CD4-positive, alpha-beta T cell treated with Interleukin-1 beta for 1 hour (primary cell): ENCODE results near the gene SLC25A20.
"Not testable (repeated sequence)": the region's sequence is repeated elsewhere in the genome, so short reads cannot be mapped to it uniquely, and the experiment has no call there.

Experiments used
- DNase-seq, 2 donors: peaks; one replicate each; pipeline ENCODE4 v3.0.0-alpha.2; 2020 to 2022

SLC25A20 gene

GRCh38 chr3:48898383-48899234, at the start of gene SLC25A20:
SLC25A20 (minus strand) TSS chr3:48898882; CDS start chr3:48898794, 88 bp downstream.
- peak; percentile 89 to 90 for DNase-seq

GRCh38 chr3:48945891-48946549, 47.3 kb upstream of the SLC25A20 start:
- no peak for DNase-seq

DNA sequence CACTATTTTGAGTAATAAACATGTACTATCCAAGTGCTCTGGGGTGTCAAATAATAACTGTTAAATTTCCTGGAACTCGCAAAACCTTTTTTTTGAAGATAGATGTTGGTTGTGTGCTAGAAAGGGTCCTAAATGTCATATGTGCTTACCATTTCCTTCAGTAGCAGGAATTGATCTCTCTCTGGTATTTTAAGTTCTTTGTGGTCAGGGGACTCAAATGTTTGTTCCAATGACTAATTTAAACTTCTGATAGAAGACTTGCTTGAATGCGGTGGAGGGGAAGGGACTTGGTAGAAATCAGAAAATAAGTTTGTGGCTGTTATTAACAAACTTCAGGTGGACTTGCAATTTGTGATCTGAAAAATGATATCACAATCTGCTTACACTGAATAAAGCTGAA, 46.8 kb upstream of the SLC25A20 start:
- no peak for DNase-seq

- DNase-seq, result no peak
Observed at GRCh38 chr3:48938689-48939088, 40.0 kb upstream of the SLC25A20 start.

DNA sequence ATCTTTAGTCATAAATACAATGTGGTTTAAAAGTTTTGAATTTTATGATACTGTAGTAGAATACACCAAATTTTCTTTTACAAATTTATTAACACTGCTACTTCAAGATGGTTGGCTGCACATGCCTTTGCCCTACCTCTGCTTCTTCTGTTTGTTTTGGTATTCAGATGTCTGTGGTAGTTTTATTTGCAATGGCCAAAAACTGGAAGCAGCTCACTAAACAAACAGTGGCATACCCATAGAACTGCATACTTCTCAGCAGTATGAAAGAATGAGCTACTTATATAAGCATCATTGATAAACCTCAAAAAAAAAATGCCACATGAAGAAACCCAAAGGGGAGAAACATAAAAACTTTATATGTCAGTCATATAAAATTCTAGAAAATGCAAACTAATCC, 39.5 kb upstream of the SLC25A20 start:
- DNase-seq, result no peak

- DNase-seq, result no peak
Observed at GRCh38 chr3:48935530-48935929, 36.8 kb upstream of the SLC25A20 start.

DNA sequence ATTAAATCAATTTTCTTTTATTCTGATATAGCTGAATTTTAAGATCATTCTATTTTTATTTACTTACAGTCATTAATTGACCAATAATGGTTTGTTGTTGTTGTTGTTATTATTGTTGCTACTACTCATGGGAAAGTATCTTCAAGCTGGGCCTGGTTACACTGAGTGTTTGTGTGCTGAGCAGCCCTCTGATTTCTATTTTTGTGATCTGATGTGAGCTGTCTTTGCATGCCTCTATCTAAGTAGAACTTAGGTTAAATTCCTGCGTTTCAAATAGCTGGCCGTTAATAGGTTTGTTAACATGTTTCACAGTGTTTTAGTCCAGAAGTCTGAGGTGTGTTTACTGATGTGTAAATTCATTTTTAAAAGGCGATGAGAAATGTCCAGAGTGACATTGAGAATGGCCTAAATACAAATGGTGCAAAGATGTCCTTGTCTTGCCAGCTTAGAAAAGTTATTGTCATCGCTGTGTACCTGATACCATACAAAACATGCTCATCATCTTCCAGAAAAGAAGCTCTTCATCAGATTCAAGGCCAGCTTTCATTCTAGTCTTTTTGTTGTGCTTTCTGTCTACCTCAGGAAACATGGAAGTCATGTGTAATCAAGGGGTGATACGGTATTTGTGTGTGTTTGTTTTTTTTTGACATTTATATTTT, 35.8 kb upstream of the SLC25A20 start:
- DNase-seq, result no peak

DNA sequence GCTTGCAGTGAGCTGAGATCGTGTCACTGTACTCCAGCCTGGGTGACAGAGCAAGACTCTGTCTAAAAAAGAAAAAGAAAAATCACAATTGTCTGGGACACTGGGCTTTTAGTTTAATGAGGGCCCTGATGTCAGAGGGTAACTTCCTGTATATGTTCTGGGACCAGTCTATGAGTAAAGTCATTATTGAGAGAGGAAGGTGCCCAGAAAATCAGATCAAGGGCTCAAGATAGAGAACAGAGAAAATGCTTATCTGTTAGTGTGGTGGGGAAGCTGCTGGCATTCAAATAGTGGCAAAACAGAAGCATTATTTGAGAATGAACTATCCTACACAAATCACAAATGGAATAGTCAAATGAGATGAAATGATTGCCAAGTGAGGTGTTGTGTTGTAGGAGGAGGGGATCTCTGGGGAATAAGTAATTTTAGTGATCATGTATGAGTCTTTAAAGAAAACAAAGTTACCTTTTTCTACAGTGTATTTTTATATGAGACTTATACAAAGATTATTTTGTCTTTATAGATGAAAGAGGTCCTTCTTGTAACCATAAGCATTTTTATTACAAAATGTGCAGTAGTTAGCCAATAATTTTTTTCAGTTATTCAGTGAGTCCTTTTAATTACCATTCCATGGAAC, 33.4 kb upstream of the SLC25A20 start:
- DNase-seq, result no peak

DNA sequence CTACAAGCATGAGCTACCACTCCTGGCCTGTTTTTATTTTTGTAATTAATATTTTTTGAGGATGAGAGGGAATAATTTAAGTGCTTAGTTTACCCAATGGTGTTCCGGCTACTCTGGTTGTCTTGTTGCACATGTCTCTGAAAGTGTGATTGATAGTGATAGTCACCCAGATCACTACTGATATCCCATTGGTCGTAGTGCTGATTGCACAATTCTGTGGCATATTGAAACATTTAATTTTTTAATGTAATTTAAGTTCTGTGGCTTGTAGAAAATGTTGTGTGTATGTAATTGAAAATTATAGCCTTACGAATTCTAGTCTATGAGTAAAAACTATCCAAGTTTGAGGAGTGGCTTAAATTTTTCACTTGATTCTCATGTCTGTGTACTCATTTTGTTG, 31.9 kb upstream of the SLC25A20 start:
- no peak for DNase-seq

GRCh38 chr3:48929358-48930035, 30.8 kb upstream of the SLC25A20 start:
- DNase-seq, result no peak

GRCh38 chr3:48928679-48929078, 30.0 kb upstream of the SLC25A20 start:
- DNase-seq, result no peak

- no peak for DNase-seq
Observed at GRCh38 chr3:48927928-48928327, 29.2 kb upstream of the SLC25A20 start.

DNA sequence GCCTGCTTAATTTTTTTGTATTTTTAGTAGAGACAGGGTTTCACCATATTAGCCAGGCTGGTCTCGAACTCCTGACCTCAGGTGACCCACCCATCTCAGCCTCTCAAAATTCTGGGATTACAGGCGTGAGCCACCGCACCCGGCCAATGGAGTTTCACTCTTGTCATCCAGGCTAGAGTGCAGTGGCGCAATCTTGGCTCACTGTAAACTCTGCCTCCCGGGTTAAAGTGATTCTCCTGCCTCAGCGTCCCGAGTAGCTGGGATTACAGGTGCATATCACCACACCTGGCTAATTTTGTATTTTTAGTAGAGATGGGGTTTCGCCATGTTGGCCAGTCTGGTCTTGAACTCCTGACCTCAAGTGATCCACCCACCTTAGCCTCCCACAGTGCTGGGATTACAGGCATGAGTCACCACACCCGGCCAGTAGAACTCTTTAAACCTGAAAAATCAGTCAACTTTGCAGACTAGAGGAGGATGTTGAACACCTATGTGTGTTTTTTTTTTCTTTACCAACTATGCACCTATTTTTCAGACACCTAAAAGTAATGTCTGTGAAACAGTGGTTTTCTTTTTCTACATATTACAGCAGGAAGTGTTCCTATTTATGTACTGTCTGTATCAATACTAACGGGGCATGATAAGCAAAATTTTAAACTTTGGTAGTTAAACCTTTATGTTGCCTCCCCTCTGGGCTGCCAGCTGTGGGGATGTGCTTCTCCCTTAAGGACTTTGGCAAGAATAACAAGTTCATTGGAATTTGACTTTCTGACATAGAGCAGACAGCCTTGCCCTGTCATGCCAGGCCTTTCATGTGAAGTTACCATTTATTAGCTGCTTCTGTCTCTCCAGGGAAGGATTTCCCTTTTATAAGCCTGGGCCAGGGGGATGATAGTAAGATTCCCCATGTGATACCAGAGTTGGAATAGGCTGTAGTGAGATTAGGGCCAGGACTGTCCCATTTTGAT, 28.0 kb upstream of the SLC25A20 start:
- no peak for DNase-seq

DNA sequence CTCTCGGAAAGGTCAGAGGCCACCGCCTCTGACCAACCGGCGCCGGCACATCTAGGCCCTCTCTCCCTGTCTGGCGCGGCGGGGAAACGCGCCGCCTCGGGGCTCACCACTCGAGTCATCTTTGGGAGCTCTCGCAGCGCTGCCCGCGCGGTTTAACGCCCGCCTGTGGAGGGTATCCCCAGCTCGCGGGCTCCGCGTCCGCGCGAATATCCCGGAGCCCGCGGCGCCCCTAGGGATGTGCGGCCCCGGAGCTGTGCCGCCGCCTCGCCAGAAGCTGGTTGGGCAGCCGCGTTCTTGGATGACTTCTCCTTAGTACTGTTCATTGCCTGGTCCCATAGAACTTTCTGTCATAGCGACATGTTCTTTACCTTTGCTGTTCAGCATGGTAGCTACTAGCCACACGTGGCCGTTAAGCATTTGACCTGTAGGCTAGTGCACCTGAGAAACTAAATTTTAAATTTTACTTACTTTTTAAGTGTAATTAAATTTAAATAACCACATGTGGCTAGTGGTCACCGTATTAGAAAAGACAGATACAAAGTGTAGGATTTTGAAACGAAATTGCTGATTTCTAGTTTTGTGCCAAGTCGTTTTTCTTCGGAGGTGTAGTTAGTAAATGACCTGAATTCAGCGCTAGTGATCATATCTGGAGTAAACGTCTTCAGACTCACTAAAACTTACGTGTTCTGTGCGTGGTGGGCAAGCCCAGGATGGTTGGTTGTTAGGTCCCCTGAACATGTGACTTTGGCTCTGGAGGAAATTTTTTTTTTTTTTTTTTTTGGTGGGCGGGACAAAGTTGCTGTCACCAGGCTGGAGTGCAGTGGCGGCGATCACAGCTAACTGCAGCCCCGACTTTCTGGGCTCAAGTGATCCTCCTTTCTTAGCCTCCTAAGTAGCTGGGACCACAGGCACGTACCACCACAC, 20.8 kb upstream of the SLC25A20 start:
- DNase-seq, result peak; percentile 70 to 72

DNA sequence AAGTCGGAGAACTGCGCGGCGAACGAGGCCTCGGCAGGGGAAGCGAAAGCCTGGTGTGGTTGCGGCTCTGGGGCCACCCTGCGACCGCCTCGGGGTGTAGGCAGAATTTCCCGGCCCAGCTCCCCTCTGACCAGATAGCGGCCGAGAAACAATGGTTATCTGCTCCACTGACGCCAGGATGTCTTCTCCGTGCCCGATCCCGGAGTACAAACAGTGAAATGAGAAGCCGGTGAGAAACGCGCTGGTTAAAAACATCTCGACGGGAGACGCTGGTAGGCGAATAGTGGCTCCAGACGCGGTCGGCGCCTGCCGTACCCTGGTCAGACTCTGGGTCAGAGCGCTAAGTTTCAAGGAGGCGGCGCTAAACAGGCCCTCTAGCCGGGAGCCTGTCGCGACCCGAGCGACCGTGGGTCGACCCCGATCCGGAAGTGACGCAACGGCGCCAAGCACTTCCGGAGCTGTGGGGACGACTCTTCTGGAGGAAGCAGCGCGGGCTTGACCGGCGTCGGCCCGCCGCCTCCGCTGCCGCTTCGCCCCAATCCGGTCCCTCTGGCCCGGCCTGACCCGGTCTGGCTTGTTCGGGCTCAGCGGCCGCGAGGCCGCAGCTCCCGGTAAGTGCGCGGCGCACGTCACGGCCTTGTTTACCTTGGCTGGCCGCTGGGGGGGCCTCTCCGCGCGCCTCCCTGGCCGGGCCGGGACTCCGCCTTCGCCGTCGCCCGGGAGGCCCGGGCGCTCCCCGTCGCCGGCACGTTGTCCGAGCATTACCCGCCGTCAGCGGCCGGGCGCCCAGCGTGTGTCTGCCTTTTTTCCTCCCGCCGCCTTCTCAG, 19.9 kb upstream of the SLC25A20 start, which contains the start of gene ARIH2:
TSS of gene ARIH2 (plus strand) at position 455 of the 827 bp plus-strand sequence. CDS start 8,717 bp downstream, outside the sequence.
- peak; percentile 90 to 92 for DNase-seq

- no peak for DNase-seq
Observed at GRCh38 chr3:48915296-48915695, 16.6 kb upstream of the SLC25A20 start.

- not testable (repeated sequence) for DNase-seq
Observed at GRCh38 chr3:48907026-48907425, 8.3 kb upstream of the SLC25A20 start.

GRCh38 chr3:48899273-48899672, 591 bp upstream of the SLC25A20 start:
- DNase-seq, result peak; percentile 41 to 63
